HL-60 (cell line): ENCODE measurements around the gene HARS1.
"Not testable (repeated sequence)": the region's sequence is repeated elsewhere in the genome, so short reads cannot be mapped to it uniquely, and the experiment has no call there.

Experiments used
- DNase-seq, 2 experiments: peaks; one replicate each; pipeline ENCODE4 v3.0.0-alpha.2; 2010 to 2020; ENCODE audit warnings: low read depth in 1 of 2, low spot score in 1 of 2
- H3K27ac ChIP-seq: fragments of 250-450 bp; sonication (Bioruptor Pico); replicated peaks from 2 replicates; pipeline ENCODE4 v1.5.1; 2020; ENCODE audit warnings: mild to moderate bottlenecking, moderate library complexity
- H3K27me3 ChIP-seq: fragments of 250-450 bp; sonication (Bioruptor Pico); 2 replicates; pipeline ENCODE4 v1.5.1; 2021; ENCODE audit warnings: mild to moderate bottlenecking, moderate library complexity; ENCODE audit not compliant: insufficient read depth, poor library complexity, severe bottlenecking
- H3K4me3 ChIP-seq: replicated peaks from 2 replicates; pipeline ENCODE4 v1.5.1; 2011; ENCODE audit warnings: mild to moderate bottlenecking, control low read depth, low read length; ENCODE audit not compliant: insufficient read depth
- GABPA ChIP-seq: IDR thresholded peaks from 2 replicates; pipeline ENCODE4 v1.6.1; 2012; ENCODE audit warnings: low read depth
- POLR2AphosphoS5 ChIP-seq: IDR thresholded peaks from 2 replicates; pipeline ENCODE4 v1.6.1; 2012; ENCODE audit warnings: low read depth
- REST ChIP-seq: IDR thresholded peaks from 2 replicates; pipeline ENCODE4 v1.6.1; 2012; ENCODE audit warnings: low read depth; ENCODE audit not compliant: insufficient replicate concordance
- SPI1 ChIP-seq: IDR thresholded peaks from 2 replicates; pipeline ENCODE4 v1.6.1; 2012; ENCODE audit warnings: low read depth, mild to moderate bottlenecking, borderline replicate concordance
- TF ChIP-seq, protein P1 (sequence below): IDR thresholded peaks from one replicate; pipeline ENCODE4 v1.5.1; 2011; ENCODE audit warnings: low read length, control low read depth, inconsistent platforms; ENCODE audit not compliant: insufficient read depth

The HARS1 gene

GRCh38 chr5:140713562-140714094 lies 22.5 kb upstream of the HARS1 start:
- no peak overlapping the region for H3K4me3 ChIP-seq
- DNase-seq, result no peak
- no peak overlapping the region for H3K27ac ChIP-seq
- H3K27me3 ChIP-seq, result no peaks in the 10 kb centered on the region
- TF ChIP-seq SPI1, result no peak
- TF ChIP-seq, protein P1, sequence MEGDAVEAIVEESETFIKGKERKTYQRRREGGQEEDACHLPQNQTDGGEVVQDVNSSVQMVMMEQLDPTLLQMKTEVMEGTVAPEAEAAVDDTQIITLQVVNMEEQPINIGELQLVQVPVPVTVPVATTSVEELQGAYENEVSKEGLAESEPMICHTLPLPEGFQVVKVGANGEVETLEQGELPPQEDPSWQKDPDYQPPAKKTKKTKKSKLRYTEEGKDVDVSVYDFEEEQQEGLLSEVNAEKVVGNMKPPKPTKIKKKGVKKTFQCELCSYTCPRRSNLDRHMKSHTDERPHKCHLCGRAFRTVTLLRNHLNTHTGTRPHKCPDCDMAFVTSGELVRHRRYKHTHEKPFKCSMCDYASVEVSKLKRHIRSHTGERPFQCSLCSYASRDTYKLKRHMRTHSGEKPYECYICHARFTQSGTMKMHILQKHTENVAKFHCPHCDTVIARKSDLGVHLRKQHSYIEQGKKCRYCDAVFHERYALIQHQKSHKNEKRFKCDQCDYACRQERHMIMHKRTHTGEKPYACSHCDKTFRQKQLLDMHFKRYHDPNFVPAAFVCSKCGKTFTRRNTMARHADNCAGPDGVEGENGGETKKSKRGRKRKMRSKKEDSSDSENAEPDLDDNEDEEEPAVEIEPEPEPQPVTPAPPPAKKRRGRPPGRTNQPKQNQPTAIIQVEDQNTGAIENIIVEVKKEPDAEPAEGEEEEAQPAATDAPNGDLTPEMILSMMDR, result no peak
- TF ChIP-seq POLR2AphosphoS5, result no peak
- no peak for TF ChIP-seq GABPA
- TF ChIP-seq REST, result no peak

DNA sequence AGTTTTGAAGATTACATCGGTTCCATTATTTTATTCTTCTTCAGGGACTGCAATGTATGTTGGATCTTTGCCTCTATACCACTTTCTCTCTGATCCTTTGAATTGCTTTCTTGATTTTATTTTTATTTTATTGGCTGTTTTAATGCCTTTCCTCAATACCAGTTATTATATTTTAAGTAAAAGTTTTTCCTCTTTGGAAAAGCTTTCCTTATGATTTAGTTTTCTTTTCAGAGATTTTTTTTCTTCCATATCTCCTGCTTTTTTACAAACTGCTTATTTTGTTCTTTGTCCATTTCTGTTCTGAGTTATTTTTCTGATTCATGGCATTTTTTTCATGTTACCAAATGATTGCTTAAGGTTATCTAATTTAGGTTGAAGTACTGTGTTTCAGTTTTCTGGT lies 20.6 kb upstream of the HARS1 start:
- H3K27ac ChIP-seq, result no peak overlapping the region
- H3K27me3 ChIP-seq, result no peaks in the 10 kb centered on the region
- DNase-seq, result no peak
- TF ChIP-seq, protein P1, result no peak
- TF ChIP-seq POLR2AphosphoS5, result no peak
- no peak for TF ChIP-seq GABPA
- TF ChIP-seq SPI1, result no peak
- no peak for TF ChIP-seq REST
- H3K4me3 ChIP-seq, result no peak overlapping the region

DNA sequence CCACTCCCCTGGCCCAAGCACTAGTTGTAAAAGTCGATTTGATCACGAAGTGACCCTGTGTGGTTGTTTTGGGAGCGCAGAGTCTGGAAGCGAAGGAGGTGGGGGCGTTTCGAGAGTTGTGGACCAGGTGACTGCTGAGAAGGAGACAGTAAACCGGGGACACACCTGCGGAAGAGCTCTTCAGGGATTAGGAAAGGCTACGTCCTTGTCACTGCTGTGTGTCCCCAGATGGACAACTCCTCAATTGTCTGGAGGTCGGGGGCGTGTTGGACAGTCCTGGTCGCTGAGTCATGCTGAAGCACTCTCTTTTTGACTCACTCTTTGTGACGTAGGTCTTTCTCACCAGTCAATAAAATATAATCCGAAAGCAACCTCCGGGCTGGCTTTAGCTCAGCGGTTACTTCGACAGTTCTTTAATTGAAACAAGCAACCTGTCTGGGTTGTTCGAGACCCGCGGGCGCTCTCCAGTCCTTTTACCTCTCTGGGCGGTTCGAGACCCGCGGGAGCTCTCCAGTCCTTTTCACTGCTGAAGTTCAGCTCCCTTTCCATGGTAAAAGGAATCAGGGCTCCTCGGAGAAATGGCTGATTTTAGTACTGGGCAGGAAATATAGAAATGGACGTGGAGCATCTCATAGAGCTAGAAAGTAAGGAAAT lies 19.9 kb upstream of the HARS1 start:
- no peak for TF ChIP-seq GABPA
- peak; percentile 93 for TF ChIP-seq REST
- H3K4me3 ChIP-seq, result peak overlapping the region; percentile 89
- H3K27ac ChIP-seq, result peak overlapping the region; percentile 41
- DNase-seq, result peak; percentile 76 to 82
- H3K27me3 ChIP-seq, result no peaks in the 10 kb centered on the region

- not testable (repeated sequence) for H3K27ac ChIP-seq, H3K27me3 ChIP-seq, DNase-seq, H3K4me3 ChIP-seq
Observed at GRCh38 chr5:140708787-140709186, 17.6 kb upstream of the HARS1 start.
